22Rv1 (cell line): ENCODE measurements around the gene ZNF579.

Source experiments
- H3K27ac ChIP-seq: fragments of 450-650 bp; 2 replicates; pipeline ENCODE4 v1.5.1; 2017
- CTCF ChIP-seq: fragments of 450-650 bp; IDR thresholded peaks from 2 replicates; pipeline ENCODE4 v1.5.1; 2017; ENCODE audit warnings: mild to moderate bottlenecking
- ZFX ChIP-seq: fragments of 450-650 bp; IDR thresholded peaks from 2 replicates; pipeline ENCODE4 v1.6.1; 2017; ENCODE audit warnings: antibody characterized with exemption, borderline replicate concordance

Gene ZNF579

GRCh38 chr19:55609326-55609725 is 28.7 kb upstream of the ZNF579 start:
- TF ChIP-seq CTCF (no peak), ZFX (no peak)
- H3K27ac ChIP-seq = no peak overlapping the region

GRCh38 chr19:55606817-55607216 is 26.2 kb upstream of the ZNF579 start:
- peak overlapping the region; percentile 98 for H3K27ac ChIP-seq
- no peak for TF ChIP-seq ZFX
- no peak for TF ChIP-seq CTCF

- peak overlapping the region; percentile 98 for H3K27ac ChIP-seq
Observed at GRCh38 chr19:55606471-55606787, 25.8 kb upstream of the ZNF579 start.

GRCh38 chr19:55605637-55606470 is 25.2 kb upstream of the ZNF579 start, which contains the start of gene ZNF865:
Gene ZNF865, plus strand, starts transcription at chr19:55605647. Its CDS starts 7,972 bp downstream, at chr19:55613619.
- peak within 1 kb of the TSS; percentile 98 for H3K27ac ChIP-seq
- TF ChIP-seq CTCF (peak; percentile 82), ZFX (no peak)

More at GRCh38 chr19:55606471-55606787, 25.8 kb upstream of the ZNF579 start:
- TF ChIP-seq ZFX (no peak), CTCF (peak; percentile 42)

GRCh38 chr19:55605207-55605636 is 24.6 kb upstream of the ZNF579 start:
- TF ChIP-seq ZFX (no peak), CTCF (no peak)
- peak overlapping the region; percentile 98 for H3K27ac ChIP-seq

GRCh38 chr19:55603581-55604292 is 23.1 kb upstream of the ZNF579 start:
- TF ChIP-seq CTCF (no peak), ZFX (no peak)
- H3K27ac ChIP-seq = peak overlapping the region; percentile 98

- peak overlapping the region; percentile 98 for H3K27ac ChIP-seq
- no peak for TF ChIP-seq ZFX
- no peak for TF ChIP-seq CTCF
Observed at GRCh38 chr19:55603115-55603514, 22.5 kb upstream of the ZNF579 start.
